SK-N-SH (cell line): Measurements from ENCODE around the gene CDC42SE2. TPM values are rescaled to one million over a fixed set of nuclear protein-coding genes. Genes with fewer than 3 reads are reported as not detected.

Experiments used
- CTCF ChIA-PET: fragments of 300-600, 350-600 bp; formaldehyde crosslinking; extraction: SDS; loops from one replicate; lab custom pipeline; 2021; lab: Yijun Ruan, JAX
- POLR2A ChIA-PET: fragments of 350-600 bp; sonication (Branson Sonifier 250); formaldehyde crosslinking; extraction: SDS; loops from one replicate; lab custom pipeline; 2020; ENCODE audit warnings: antibody characterized with exemption, inconsistent platforms; lab: Yijun Ruan, JAX
- DNase-seq: peaks from one replicate; pipeline ENCODE4 v3.0.0; 2012
- H2AFZ ChIP-seq: fragments of 200-600 bp; sonication (generic); 2 replicates; pipeline ENCODE4 v1.8.1; 2016; ENCODE audit warnings: antibody characterized with exemption, mild to moderate bottlenecking, low read depth
- H3F3A ChIP-seq: fragments of 200-600 bp; sonication (generic); replicated peaks from 2 replicates; pipeline ENCODE3; 2016; ENCODE audit warnings: antibody characterized with exemption, mild to moderate bottlenecking; ENCODE audit not compliant: insufficient read depth
- H3K27ac ChIP-seq, 2 experiments: fragments of 200-500 bp in 1 of 2; fragments of 200-600 bp in 1 of 2; sonication (Bioruptor generic) in 1 of 2; sonication (generic), shearing (Covaris generic) in 1 of 2; 2 replicates each; pipeline versions ENCODE4 v1.5.1 to v1.6.1; 2014 to 2016; ENCODE audit warnings: low read depth in 2 of 2, inconsistent platforms in 1 of 2, low read length in 1 of 2, mild to moderate bottlenecking in 1 of 2, mixed read lengths in 1 of 2
- H3K27me3 ChIP-seq: fragments of 200-600 bp; sonication (generic), shearing (Covaris generic); 2 replicates; pipeline ENCODE4 v1.6.1; 2016; ENCODE audit warnings: mixed run types; ENCODE audit not compliant: insufficient read depth
- H3K36me3 ChIP-seq, 2 experiments: fragments of 200-500 bp in 1 of 2; fragments of 200-600 bp in 1 of 2; sonication (Bioruptor generic) in 1 of 2; sonication (generic) in 1 of 2; replicated peaks in 1 of 2; 2 replicates each; pipeline versions ENCODE3 to v1.5.1; 2014 to 2016; ENCODE audit warnings: low read length in 1 of 2, mild to moderate bottlenecking in 1 of 2; ENCODE audit not compliant: insufficient read depth in 2 of 2, control insufficient read depth in 1 of 2
- H3K4me1 ChIP-seq, 2 experiments: fragments of 200-500 bp in 1 of 2; fragments of 200-600 bp in 1 of 2; sonication (Bioruptor generic) in 1 of 2; sonication (generic), shearing (Covaris generic) in 1 of 2; 2 replicates each; pipeline versions ENCODE4 v1.5.1 to v1.6.1; 2014 to 2016; ENCODE audit warnings: low read depth in 1 of 2, low read length in 1 of 2, mixed run types in 1 of 2; ENCODE audit not compliant: insufficient read depth in 2 of 2, control insufficient read depth in 1 of 2
- H3K4me2 ChIP-seq: fragments of 200-600 bp; sonication (generic), shearing (Covaris generic); 2 replicates; pipeline ENCODE4 v1.6.1; 2017; ENCODE audit warnings: mixed run types
- H3K4me3 ChIP-seq, 2 experiments: fragments of 200-500 bp in 1 of 2; fragments of 200-600 bp in 1 of 2; sonication (Bioruptor generic) in 1 of 2; sonication (generic), shearing (Covaris generic) in 1 of 2; 2 replicates each; pipeline versions ENCODE4 v1.5.1 to v1.8.1; 2014 to 2016; ENCODE audit warnings: low read depth in 2 of 2, inconsistent platforms in 1 of 2, low read length in 1 of 2, mild to moderate bottlenecking in 1 of 2, mixed read lengths in 1 of 2, moderate library complexity in 1 of 2
- H3K79me2 ChIP-seq: fragments of 200-600 bp; sonication (generic); 2 replicates; pipeline ENCODE4 v1.8.1; 2017; ENCODE audit warnings: mild to moderate bottlenecking; ENCODE audit not compliant: insufficient read depth
- H3K9ac ChIP-seq: fragments of 200-600 bp; sonication (generic); 2 replicates; pipeline ENCODE4 v1.6.1; 2017; ENCODE audit warnings: mixed run types
- H3K9me2 ChIP-seq: fragments of 200-600 bp; sonication (generic); 2 replicates; pipeline ENCODE4 v1.6.1; 2017; ENCODE audit warnings: mixed run types
- H3K9me3 ChIP-seq: fragments of 200-600 bp; sonication (generic); 2 replicates; pipeline ENCODE4 v1.6.1; 2017; ENCODE audit warnings: mixed run types, mild to moderate bottlenecking, moderate library complexity
- H4K20me1 ChIP-seq: fragments of 200-600 bp; sonication (generic); 2 replicates; pipeline ENCODE4 v1.6.1; 2017; ENCODE audit warnings: mild to moderate bottlenecking, mixed run types; ENCODE audit not compliant: insufficient read depth
- CHD2 ChIP-seq: fragments of 150-350 bp; IDR thresholded peaks from 2 replicates; pipeline ENCODE4 v1.6.1; 2018; ENCODE audit warnings: low read length; ENCODE audit not compliant: partially characterized antibody
- CTCF ChIP-seq: fragments of 200-600 bp; sonication (generic); IDR thresholded peaks from 2 replicates; pipeline ENCODE4 v1.6.1; 2017; ENCODE audit warnings: antibody characterized with exemption, mild to moderate bottlenecking, moderate library complexity
- EZH2phosphoT487 ChIP-seq: fragments of 200-600 bp; sonication (generic); IDR thresholded peaks from 2 replicates; pipeline ENCODE4 v1.6.1; 2017; ENCODE audit warnings: low read depth, mixed run types, mild to moderate bottlenecking, antibody characterized with exemption, moderate library complexity, borderline replicate concordance
- GABPA ChIP-seq: IDR thresholded peaks from 2 replicates; pipeline ENCODE4 v1.4.0; 2012; ENCODE audit warnings: low read depth, mild to moderate bottlenecking
- IRF3 ChIP-seq: fragments of 150-350 bp; IDR thresholded peaks from 2 replicates; pipeline ENCODE4 v1.6.1; 2016; ENCODE audit warnings: mild to moderate bottlenecking, low read depth, low read length
- NFIC ChIP-seq: IDR thresholded peaks from 2 replicates; pipeline ENCODE4 v1.4.0; 2012; ENCODE audit warnings: borderline replicate concordance
- PBX3 ChIP-seq: IDR thresholded peaks from 2 replicates; pipeline ENCODE4; 2012
- RCOR1 ChIP-seq: fragments of 150-350 bp; IDR thresholded peaks from 2 replicates; pipeline ENCODE4 v1.6.1; 2017; ENCODE audit warnings: antibody characterized with exemption, low read length
- TEAD4 ChIP-seq: IDR thresholded peaks from 2 replicates; pipeline ENCODE4 v1.4.0; 2012; ENCODE audit warnings: mild to moderate bottlenecking, borderline replicate concordance; ENCODE audit not compliant: insufficient read depth
- USF1 ChIP-seq: IDR thresholded peaks from 2 replicates; pipeline ENCODE4 v1.4.0; 2012; ENCODE audit warnings: low read depth, borderline replicate concordance
- USF2 ChIP-seq: fragments of 150-350 bp; IDR thresholded peaks from 2 replicates; pipeline ENCODE4 v1.6.1; 2017; ENCODE audit warnings: antibody characterized with exemption, low read length, low read depth, borderline replicate concordance
- YY1 ChIP-seq: IDR thresholded peaks from 2 replicates; pipeline ENCODE4 v1.4.0; 2012; ENCODE audit warnings: low read depth, mild to moderate bottlenecking
- ZBTB33 ChIP-seq: IDR thresholded peaks from 2 replicates; pipeline ENCODE4 v1.4.0; 2012; ENCODE audit warnings: low read depth, borderline replicate concordance
- WGBS: methylation state at CpG from one replicate; pipeline ENCODE4 v1.1.6; 2017; ENCODE audit warnings: low lambda C conversion rate; 5-methylcytosine and 5-hydroxymethylcytosine counted together
- polyA plus RNA-seq, 3 experiments: library from polyadenylated mRNA; depleted of rRNA; stranded (reverse); fragments of >200 nt; gene quantifications; 2 replicates each; pipeline ENCODE4 v1.2.3, GENCODE V29; 2012

CDC42SE2 gene
- polyA plus RNA-seq, 1 of the 3 experiments (the other 2 are of a cell fraction), result 8.6 TPM

GRCh38 chr5:131245312-131245711, 18.5 kb upstream of the CDC42SE2 start:
- Histone ChIP-seq H3K36me3 (peaks cover 0 to 3% of the 10 kb centered on the region in 2 experiments), H3K4me1 (no peaks in the 10 kb centered on the region), H3K27ac (no peak overlapping the region), H3K79me2 (no peaks in the 10 kb centered on the region), H3F3A (peaks cover 18% of the 10 kb centered on the region), H3K9me3 (no peaks in the 10 kb centered on the region), H3K9me2 (no peaks in the 10 kb centered on the region), H3K27me3 (no peaks in the 10 kb centered on the region), H2AFZ (no peak overlapping the region), H3K4me2 (no peak overlapping the region), H4K20me1 (no peaks in the 10 kb centered on the region), H3K9ac (no peak overlapping the region), H3K4me3 (no peak overlapping the region)
- no peak for TF ChIP-seq NFIC
- no peak for TF ChIP-seq USF2
- CTCF ChIA-PET, result interaction anchor here (1.1 kb wide), 1 partner anchor 136 kb away, joined by 4 read pairs; no protein-coding TSS in a partner anchor
- no peak for DNase-seq
- POLR2A ChIA-PET, result no interaction called here

- Histone ChIP-seq H3K36me3 (peaks cover 0 to 3% of the 10 kb centered on the region in 2 experiments), H3K79me2 (no peaks in the 10 kb centered on the region), H3K9me3 (no peaks in the 10 kb centered on the region), H3K9me2 (no peaks in the 10 kb centered on the region), H2AFZ (no peak overlapping the region), H3K27ac (no peak overlapping the region), H3K4me3 (no peak overlapping the region), H3F3A (peaks cover 18% of the 10 kb centered on the region), H4K20me1 (no peaks in the 10 kb centered on the region), H3K4me1 (no peaks in the 10 kb centered on the region)
- POLR2A ChIA-PET, result no interaction called here
- CTCF ChIA-PET, result interaction anchor here (1.1 kb wide), 1 partner anchor 136 kb away, joined by 4 read pairs; no protein-coding TSS in a partner anchor
- no peak for DNase-seq
- TF ChIP-seq CTCF (no peak), PBX3 (no peak), NFIC (no peak), GABPA (no peak), TEAD4 (no peak), USF1 (no peak), RCOR1 (no peak), CHD2 (no peak), IRF3 (no peak), YY1 (no peak), ZBTB33 (no peak), EZH2phosphoT487 (no peak)
- TF ChIP-seq, all 33 proteins: peak for 0
- Histone ChIP-seq H3K4me2 (no peak overlapping the region), H3K9ac (no peak overlapping the region), H3K27me3 (no peaks in the 10 kb centered on the region)
- WGBS, result 92% methylated on average over 2 of the region's 2 CpGs
Measured at GRCh38 chr5:131245948-131246347, 17.9 kb upstream of the CDC42SE2 start.
